NB4 (cell line): ENCODE results near the gene CCDC159.
"Not testable (repeated sequence)": the region's sequence is repeated elsewhere in the genome, so short reads cannot be mapped to it uniquely, and the experiment has no call there.

Source experiments
- POLR2A ChIP-seq: IDR thresholded peaks from 2 replicates; pipeline ENCODE4 v1.6.1; 2011; ENCODE audit warnings: mild to moderate bottlenecking; ENCODE audit not compliant: insufficient read length; ENCODE audit errors: extremely low read depth
- TF ChIP-seq, protein P1 (sequence below): IDR thresholded peaks from one replicate; pipeline ENCODE4 v1.5.1; 2012; ENCODE audit warnings: low read depth, low read length
- TF ChIP-seq, protein P2 (sequence below): IDR thresholded peaks from 2 replicates; pipeline ENCODE4 v1.6.1; 2011; ENCODE audit warnings: low read depth, low read length

DNA sequence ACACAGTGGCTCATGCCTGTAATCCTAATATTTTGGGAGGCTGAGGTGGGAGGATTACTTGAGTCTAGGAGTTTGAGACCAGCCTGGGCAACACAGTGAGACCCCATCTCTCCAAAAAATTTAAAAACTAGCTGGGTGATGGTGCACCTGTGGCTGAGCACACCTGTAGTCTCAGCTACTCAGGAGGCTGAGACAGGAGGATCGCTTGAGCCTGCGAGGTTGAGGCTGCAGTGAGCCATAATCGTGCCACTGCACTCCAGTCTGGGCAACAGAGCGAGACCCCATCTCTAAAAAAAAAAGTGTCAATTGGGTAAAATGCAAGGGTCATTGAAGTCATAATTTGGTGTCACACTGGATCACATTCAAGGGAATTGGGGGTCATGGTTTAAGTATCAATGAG lies 7.8 kb downstream of the CCDC159 start:
- TF ChIP-seq, protein P1, sequence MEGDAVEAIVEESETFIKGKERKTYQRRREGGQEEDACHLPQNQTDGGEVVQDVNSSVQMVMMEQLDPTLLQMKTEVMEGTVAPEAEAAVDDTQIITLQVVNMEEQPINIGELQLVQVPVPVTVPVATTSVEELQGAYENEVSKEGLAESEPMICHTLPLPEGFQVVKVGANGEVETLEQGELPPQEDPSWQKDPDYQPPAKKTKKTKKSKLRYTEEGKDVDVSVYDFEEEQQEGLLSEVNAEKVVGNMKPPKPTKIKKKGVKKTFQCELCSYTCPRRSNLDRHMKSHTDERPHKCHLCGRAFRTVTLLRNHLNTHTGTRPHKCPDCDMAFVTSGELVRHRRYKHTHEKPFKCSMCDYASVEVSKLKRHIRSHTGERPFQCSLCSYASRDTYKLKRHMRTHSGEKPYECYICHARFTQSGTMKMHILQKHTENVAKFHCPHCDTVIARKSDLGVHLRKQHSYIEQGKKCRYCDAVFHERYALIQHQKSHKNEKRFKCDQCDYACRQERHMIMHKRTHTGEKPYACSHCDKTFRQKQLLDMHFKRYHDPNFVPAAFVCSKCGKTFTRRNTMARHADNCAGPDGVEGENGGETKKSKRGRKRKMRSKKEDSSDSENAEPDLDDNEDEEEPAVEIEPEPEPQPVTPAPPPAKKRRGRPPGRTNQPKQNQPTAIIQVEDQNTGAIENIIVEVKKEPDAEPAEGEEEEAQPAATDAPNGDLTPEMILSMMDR, result not testable (repeated sequence)
- not testable (repeated sequence) for TF ChIP-seq POLR2A
- TF ChIP-seq, protein P2, sequence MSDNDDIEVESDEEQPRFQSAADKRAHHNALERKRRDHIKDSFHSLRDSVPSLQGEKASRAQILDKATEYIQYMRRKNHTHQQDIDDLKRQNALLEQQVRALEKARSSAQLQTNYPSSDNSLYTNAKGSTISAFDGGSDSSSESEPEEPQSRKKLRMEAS, result not testable (repeated sequence)
